Loucy (cell line): ENCODE measurements around the gene NCOA1.

Source experiments
- H2AFZ ChIP-seq: fragments of 200-600 bp; sonication (generic); 2 replicates; pipeline ENCODE4 v1.6.0; 2016; ENCODE audit warnings: antibody characterized with exemption, mild to moderate bottlenecking, low read length, moderate library complexity
- H3F3A ChIP-seq: fragments of 200-600 bp; 2 replicates; pipeline ENCODE4 v1.6.0; 2016; ENCODE audit warnings: antibody characterized with exemption, low read depth, mild to moderate bottlenecking
- H3K27me3 ChIP-seq: fragments of 200-600 bp; sonication (generic); 2 replicates; pipeline ENCODE4 v1.6.1; 2014; ENCODE audit warnings: low read length, mild to moderate bottlenecking; ENCODE audit not compliant: insufficient read depth, poor library complexity, severe bottlenecking
- H3K36me3 ChIP-seq: fragments of 200-600 bp; sonication (generic); 2 replicates; pipeline ENCODE4 v1.6.1; 2016; ENCODE audit warnings: low read length; ENCODE audit not compliant: insufficient read depth
- H3K4me1 ChIP-seq: fragments of 200-600 bp; sonication (generic); 2 replicates; pipeline ENCODE4 v1.5.1; 2014; ENCODE audit warnings: low read length, mild to moderate bottlenecking; ENCODE audit not compliant: insufficient read depth, poor library complexity, severe bottlenecking
- H3K4me2 ChIP-seq: fragments of 200-600 bp; sonication (generic); 2 replicates; pipeline ENCODE4 v1.6.0; 2014; ENCODE audit warnings: antibody characterized with exemption, low read length, low read depth, mild to moderate bottlenecking; ENCODE audit not compliant: poor library complexity, severe bottlenecking
- H3K4me3 ChIP-seq: fragments of 200-600 bp; sonication (generic); 2 replicates; pipeline ENCODE4 v1.5.1; 2014; ENCODE audit warnings: low read length, mild to moderate bottlenecking, mixed read lengths; ENCODE audit not compliant: poor library complexity, severe bottlenecking
- H3K79me2 ChIP-seq: fragments of 200-600 bp; sonication (generic); 2 replicates; pipeline ENCODE4 v1.6.1; 2014; ENCODE audit warnings: low read length; ENCODE audit not compliant: insufficient read depth
- H3K9ac ChIP-seq: fragments of 200-600 bp; sonication (generic); 2 replicates; pipeline ENCODE4 v1.6.0; 2014; ENCODE audit warnings: mild to moderate bottlenecking, low read depth, low read length, moderate library complexity; ENCODE audit not compliant: poor library complexity, severe bottlenecking
- H3K9me2 ChIP-seq: fragments of 200-600 bp; sonication (generic); replicated peaks from 2 replicates; pipeline ENCODE4 v1.6.1; 2016; ENCODE audit warnings: low read depth, low read length, mixed read lengths
- H3K9me3 ChIP-seq: fragments of 200-600 bp; sonication (generic); 2 replicates; pipeline ENCODE4 v1.6.1; 2014; ENCODE audit warnings: mild to moderate bottlenecking, antibody characterized with exemption, low read length, low read depth; ENCODE audit not compliant: insufficient read depth
- H4K20me1 ChIP-seq: fragments of 200-600 bp; sonication (generic); 2 replicates; pipeline ENCODE4 v1.6.0; 2014; ENCODE audit warnings: antibody characterized with exemption, low read length, mild to moderate bottlenecking; ENCODE audit not compliant: insufficient read depth, poor library complexity, severe bottlenecking
- EZH2phosphoT487 ChIP-seq: fragments of 200-600 bp; IDR thresholded peaks from 2 replicates; pipeline ENCODE4 v1.6.1; 2018; ENCODE audit warnings: antibody characterized with exemption, mild to moderate bottlenecking, moderate library complexity, borderline replicate concordance
- TF ChIP-seq, protein P1 (sequence below): fragments of 200-600 bp; sonication (generic); conservative IDR thresholded peaks from 2 replicates; pipeline ENCODE4 v1.5.1; 2014; ENCODE audit warnings: mild to moderate bottlenecking, antibody characterized with exemption, low read length

NCOA1 gene

DNA sequence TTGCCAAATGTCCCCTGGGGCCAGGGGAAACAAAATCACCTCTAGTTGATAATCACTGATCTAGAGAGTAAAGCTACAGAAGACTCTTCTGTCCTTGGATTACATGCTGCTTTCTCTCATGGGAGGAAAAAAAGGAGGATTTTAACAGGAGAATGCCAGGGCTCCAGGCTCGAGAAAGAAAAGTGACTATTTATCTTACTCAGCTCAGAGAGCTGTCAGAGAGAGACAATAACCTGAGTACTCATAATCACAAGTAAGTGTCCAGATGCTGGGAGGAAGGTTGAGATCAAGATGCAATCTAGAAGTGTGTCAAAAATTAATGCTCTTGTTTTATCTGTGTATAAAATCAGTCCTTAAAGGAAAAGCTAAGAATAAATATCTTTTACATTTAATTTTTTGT, 168.8 kb downstream of the NCOA1 start:
- H3K36me3 ChIP-seq = peaks cover 14% of the 10 kb centered on the region; the same call in 1 of the 2 replicates
- no peaks in the 10 kb centered on the region for H3K79me2 ChIP-seq
- H3K27me3 ChIP-seq = no peaks in the 10 kb centered on the region
- H3F3A ChIP-seq = no peaks in the 10 kb centered on the region
- TF ChIP-seq, protein P1, sequence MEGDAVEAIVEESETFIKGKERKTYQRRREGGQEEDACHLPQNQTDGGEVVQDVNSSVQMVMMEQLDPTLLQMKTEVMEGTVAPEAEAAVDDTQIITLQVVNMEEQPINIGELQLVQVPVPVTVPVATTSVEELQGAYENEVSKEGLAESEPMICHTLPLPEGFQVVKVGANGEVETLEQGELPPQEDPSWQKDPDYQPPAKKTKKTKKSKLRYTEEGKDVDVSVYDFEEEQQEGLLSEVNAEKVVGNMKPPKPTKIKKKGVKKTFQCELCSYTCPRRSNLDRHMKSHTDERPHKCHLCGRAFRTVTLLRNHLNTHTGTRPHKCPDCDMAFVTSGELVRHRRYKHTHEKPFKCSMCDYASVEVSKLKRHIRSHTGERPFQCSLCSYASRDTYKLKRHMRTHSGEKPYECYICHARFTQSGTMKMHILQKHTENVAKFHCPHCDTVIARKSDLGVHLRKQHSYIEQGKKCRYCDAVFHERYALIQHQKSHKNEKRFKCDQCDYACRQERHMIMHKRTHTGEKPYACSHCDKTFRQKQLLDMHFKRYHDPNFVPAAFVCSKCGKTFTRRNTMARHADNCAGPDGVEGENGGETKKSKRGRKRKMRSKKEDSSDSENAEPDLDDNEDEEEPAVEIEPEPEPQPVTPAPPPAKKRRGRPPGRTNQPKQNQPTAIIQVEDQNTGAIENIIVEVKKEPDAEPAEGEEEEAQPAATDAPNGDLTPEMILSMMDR = no peak
- TF ChIP-seq EZH2phosphoT487 = no peak
- H4K20me1 ChIP-seq = peaks cover 3% of the 10 kb centered on the region
- no peak overlapping the region for H3K4me3 ChIP-seq
- H3K9me3 ChIP-seq = no peaks in the 10 kb centered on the region
- H3K4me1 ChIP-seq = no peaks in the 10 kb centered on the region
- no peak overlapping the region for H2AFZ ChIP-seq
- no peak overlapping the region for H3K4me2 ChIP-seq
- no peak overlapping the region for H3K9ac ChIP-seq
- H3K9me2 ChIP-seq = no peaks in the 10 kb centered on the region

DNA sequence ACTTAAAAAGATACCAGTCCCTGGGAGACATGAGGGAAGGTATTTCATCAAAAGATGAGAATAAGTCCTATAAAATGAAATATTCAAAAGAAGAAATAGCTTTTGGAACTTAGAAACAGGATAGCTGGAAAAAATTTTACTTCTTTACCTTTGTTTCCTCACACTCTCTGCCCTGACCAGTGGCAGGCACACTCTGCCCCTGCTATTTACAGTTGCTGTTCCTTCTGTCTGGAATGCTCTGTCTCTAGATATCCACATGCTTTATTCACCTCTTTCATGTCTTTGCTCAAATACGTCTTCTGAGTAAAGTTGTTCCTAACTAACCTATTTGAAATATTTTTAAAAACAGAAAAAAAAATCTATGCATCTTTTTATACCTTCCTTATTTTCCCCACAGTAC, 176.5 kb downstream of the NCOA1 start:
- Histone ChIP-seq H3K36me3 (peaks cover 11% of the 10 kb centered on the region; the same call in 1 of the 2 replicates), H3K9me2 (no peaks in the 10 kb centered on the region), H4K20me1 (peaks cover 3% of the 10 kb centered on the region), H3K4me3 (no peak overlapping the region), H3F3A (no peaks in the 10 kb centered on the region), H3K79me2 (no peaks in the 10 kb centered on the region), H3K4me2 (no peak overlapping the region), H3K4me1 (no peaks in the 10 kb centered on the region), H2AFZ (no peak overlapping the region), H3K27me3 (no peaks in the 10 kb centered on the region), H3K9ac (no peak overlapping the region), H3K9me3 (no peaks in the 10 kb centered on the region)
- TF ChIP-seq, protein P1 = no peak
- TF ChIP-seq EZH2phosphoT487 = no peak

DNA sequence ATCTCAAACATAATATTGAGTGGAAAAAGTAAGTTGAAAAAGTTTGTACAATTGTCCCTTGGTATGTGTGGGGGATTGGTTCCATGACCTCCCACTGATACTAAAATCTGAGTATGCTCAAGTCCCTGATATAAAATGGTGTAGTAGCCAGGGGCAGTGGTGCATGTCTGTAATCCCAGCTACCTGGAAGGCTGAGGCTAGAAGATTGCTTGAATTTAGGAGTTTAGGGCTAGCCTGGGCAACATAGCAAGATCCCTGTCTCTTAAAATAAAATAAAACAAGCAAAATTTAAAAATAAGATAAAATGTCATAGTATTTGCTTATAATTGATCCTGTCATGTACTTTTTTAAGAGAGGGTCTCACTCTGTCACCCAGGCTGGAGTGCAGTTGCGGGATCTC, 180.2 kb downstream of the NCOA1 start:
- Histone ChIP-seq H3K9me2 (no peaks in the 10 kb centered on the region), H3K27me3 (no peaks in the 10 kb centered on the region), H3K4me2 (no peak overlapping the region), H3K36me3 (peaks cover 11% of the 10 kb centered on the region; the same call in 1 of the 2 replicates), H3K4me3 (no peak overlapping the region), H3K79me2 (no peaks in the 10 kb centered on the region), H3F3A (no peaks in the 10 kb centered on the region), H3K4me1 (no peaks in the 10 kb centered on the region), H3K9ac (no peak overlapping the region), H4K20me1 (no peaks in the 10 kb centered on the region), H2AFZ (no peak overlapping the region), H3K9me3 (no peaks in the 10 kb centered on the region)
- TF ChIP-seq, protein P1 = no peak
- no peak for TF ChIP-seq EZH2phosphoT487
